SK-N-SH (cell line): ENCODE measurements around the gene IQCE.

Experiments
- CTCF ChIP-seq: fragments of 200-600 bp; sonication (generic); IDR thresholded peaks from 2 replicates; pipeline ENCODE4 v1.6.1; 2017; ENCODE audit warnings: antibody characterized with exemption, mild to moderate bottlenecking, moderate library complexity
- POLR2AphosphoS5 ChIP-seq: IDR thresholded peaks from 2 replicates; pipeline ENCODE4 v1.6.1; 2012; ENCODE audit warnings: low read depth, low read length

GRCh38 chr7:2647594-2648172, 88.9 kb downstream of the IQCE start:
- TF ChIP-seq POLR2AphosphoS5 = no peak
- no peak for TF ChIP-seq CTCF
